ENCODE measurements around the gene ROBO2. TPM values are rescaled to one million over a fixed set of nuclear protein-coding genes. Genes with fewer than 3 reads are reported as not detected.

The ROBO2 gene
- total and polyA plus RNA-seq, 7 donors, result 0.23 to 2.9 (median 0.38) TPM; not detected in 1

- Histone ChIP-seq H3K36me3 (no peaks in the 10 kb centered on the region), H3K4me3 (no peak overlapping the region), H3K4me1 (no peaks in the 10 kb centered on the region), H3K27me3 (no peaks in the 10 kb centered on the region), H3K27ac (no peak overlapping the region), H3K9me3 (no peaks in the 10 kb centered on the region)
- DNase-seq, result no peak
- no peak for TF ChIP-seq CTCF (IDR thresholded peaks at IDR 0.05)
- no peak for TF ChIP-seq POLR2AphosphoS5 (IDR thresholded peaks at IDR 0.05)
- TF ChIP-seq POLR2A (IDR thresholded peaks at IDR 0.05), result no peak
- TF ChIP-seq EP300 (IDR thresholded peaks at IDR 0.05), result no peak
- 81 to 90% methylated on average over 5 of the region's 5 CpGs for WGBS, 2 donors
- intact Hi-C loops (cut with DNase I), result no loop called here
Measured at GRCh38 chr3:77421916-77422315, 382.0 kb downstream of the ROBO2 start.

GRCh38 chr3:77426531-77426930, 386.6 kb downstream of the ROBO2 start:
- H3K27me3 ChIP-seq, result no peaks in the 10 kb centered on the region
- H3K4me1 ChIP-seq, result no peaks in the 10 kb centered on the region
- no peak overlapping the region for H3K4me3 ChIP-seq
- H3K27ac ChIP-seq, result no peak overlapping the region
- no peaks in the 10 kb centered on the region for H3K36me3 ChIP-seq
- no peak for DNase-seq
- intact Hi-C loops (cut with DNase I), result no loop called here
- no peak for TF ChIP-seq POLR2A (IDR thresholded peaks at IDR 0.05)
- TF ChIP-seq EP300 (IDR thresholded peaks at IDR 0.05), result no peak
- TF ChIP-seq CTCF (IDR thresholded peaks at IDR 0.05), result no peak
- no peak for TF ChIP-seq POLR2AphosphoS5 (IDR thresholded peaks at IDR 0.05)
- H3K9me3 ChIP-seq, result no peaks in the 10 kb centered on the region

- 54 to 77% methylated on average over 3 of the region's 3 CpGs for WGBS, 2 donors
- Histone ChIP-seq H3K4me1 (no peaks in the 10 kb centered on the region), H3K27ac (no peak overlapping the region), H3K36me3 (no peaks in the 10 kb centered on the region), H3K27me3 (no peaks in the 10 kb centered on the region), H3K4me3 (no peak overlapping the region), H3K9me3 (no peaks in the 10 kb centered on the region)
- TF ChIP-seq POLR2A (IDR thresholded peaks at IDR 0.05) (no peak), POLR2AphosphoS5 (IDR thresholded peaks at IDR 0.05) (no peak), EP300 (IDR thresholded peaks at IDR 0.05) (no peak), CTCF (IDR thresholded peaks at IDR 0.05) (no peak)
- no peak for DNase-seq
- intact Hi-C loops (cut with DNase I), result no loop called here
Measured at GRCh38 chr3:77427528-77427927, 387.6 kb downstream of the ROBO2 start.

- no peaks in the 10 kb centered on the region for H3K27me3 ChIP-seq
Measured at GRCh38 chr3:77436908-77437307, 397.0 kb downstream of the ROBO2 start.

GRCh38 chr3:77446084-77446483, 406.2 kb downstream of the ROBO2 start:
- TF ChIP-seq CTCF (IDR thresholded peaks at IDR 0.05) (no peak), EP300 (IDR thresholded peaks at IDR 0.05) (no peak), POLR2AphosphoS5 (IDR thresholded peaks at IDR 0.05) (no peak), POLR2A (IDR thresholded peaks at IDR 0.05) (no peak)
- DNase-seq, result no peak
- Histone ChIP-seq H3K4me3 (no peak overlapping the region), H3K9me3 (no peaks in the 10 kb centered on the region), H3K36me3 (no peaks in the 10 kb centered on the region), H3K27me3 (no peaks in the 10 kb centered on the region), H3K27ac (no peak overlapping the region), H3K4me1 (no peaks in the 10 kb centered on the region)
- intact Hi-C loops (cut with DNase I), result no loop called here
- WGBS, 2 donors, result 89% methylated on average over 1 of the region's 1 CpG

More at GRCh38 chr3:77436908-77437307, 397.0 kb downstream of the ROBO2 start:
- Histone ChIP-seq H3K9me3 (no peaks in the 10 kb centered on the region), H3K36me3 (no peaks in the 10 kb centered on the region), H3K4me1 (no peaks in the 10 kb centered on the region), H3K4me3 (no peak overlapping the region), H3K27ac (no peak overlapping the region)
- no peak for DNase-seq
- intact Hi-C loops (cut with DNase I), result no loop called here
- no peak for TF ChIP-seq POLR2AphosphoS5 (IDR thresholded peaks at IDR 0.05)
- TF ChIP-seq POLR2A (IDR thresholded peaks at IDR 0.05), result no peak
